GM12872 (cell line): ENCODE data around the gene RPEL1.
A peak's percentile ranks its signal among the peaks of the same experiment; 100 is the strongest.

ENCODE experiments used
- CTCF ChIP-seq: IDR thresholded peaks from 3 replicates; pipeline ENCODE4 v1.5.1; 2011; ENCODE audit warnings: low read depth, mild to moderate bottlenecking, low read length, moderate library complexity; ENCODE audit not compliant: insufficient read depth

The RPEL1 gene

GRCh38 chr10:103232131-103232673 is 13.5 kb upstream of the RPEL1 start:
- no peak for TF ChIP-seq CTCF

GRCh38 chr10:103232772-103233488 is 12.8 kb upstream of the RPEL1 start:
- TF ChIP-seq CTCF = no peak

- TF ChIP-seq CTCF = no peak
These were observed 9.9 kb upstream of the RPEL1 start for GRCh38 chr10:103235775-103236174.

- no peak for TF ChIP-seq CTCF
These were observed 7.0 kb upstream of the RPEL1 start for GRCh38 chr10:103238506-103239252.

GRCh38 chr10:103241262-103242011 is 4.2 kb upstream of the RPEL1 start:
- TF ChIP-seq CTCF = no peak

GRCh38 chr10:103244666-103245271 is 918 bp upstream of the RPEL1 start:
- TF ChIP-seq CTCF = peak; percentile 95

GRCh38 chr10:103246324-103246723 is 637 bp downstream of the RPEL1 start:
- no peak for TF ChIP-seq CTCF
